NCI-H446 (cell line): ENCODE data around the gene MYOF.
"Not testable (repeated sequence)": the region's sequence is repeated elsewhere in the genome, so short reads cannot be mapped to it uniquely, and the experiment has no call there.

Source experiments
- DNase-seq, 2 experiments: peaks; one replicate each; lab custom pipeline; 2025; lab: John Stamatoyannopoulos, UW

The MYOF gene

DNA sequence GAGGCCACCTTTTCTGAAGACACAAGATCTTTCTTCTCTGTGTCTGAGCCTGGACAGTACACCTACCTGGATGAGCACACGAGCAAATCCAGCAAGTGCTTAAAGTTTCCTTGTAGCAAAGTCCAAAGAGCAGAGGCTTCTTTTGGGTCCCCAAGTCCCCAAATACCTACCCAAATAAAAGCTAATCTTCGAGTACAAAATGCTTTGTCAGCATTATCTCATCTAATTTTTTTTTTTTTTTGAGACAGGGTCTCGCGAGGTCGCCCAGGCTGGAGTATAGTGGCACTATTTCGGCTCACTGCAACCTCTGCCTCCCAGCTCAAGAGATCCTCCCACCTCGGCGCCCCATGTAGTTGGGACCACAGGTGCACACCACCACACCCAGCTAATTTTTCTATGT lies 24.6 kb downstream of the MYOF start:
- DNase-seq = no peak

DNA sequence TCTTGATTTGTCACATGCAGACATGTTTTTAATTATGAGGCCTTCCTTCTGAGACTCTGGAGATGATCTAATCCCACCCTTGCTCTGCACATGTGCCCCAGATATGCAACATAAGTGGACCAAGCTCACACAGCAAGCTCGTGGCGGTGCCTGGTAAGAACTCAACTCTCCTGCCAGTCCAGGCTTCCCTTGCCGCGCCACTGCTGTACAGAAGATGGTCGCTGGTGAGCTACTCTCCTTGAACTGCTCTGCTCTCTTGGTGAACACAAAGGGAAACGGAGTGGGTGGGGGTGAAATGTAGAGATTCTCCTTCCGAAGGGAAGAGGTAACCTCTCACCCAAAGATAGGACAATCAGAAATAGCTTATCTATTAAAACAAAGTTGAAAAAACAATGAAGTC lies 25.7 kb downstream of the MYOF start:
- no peak for DNase-seq

DNA sequence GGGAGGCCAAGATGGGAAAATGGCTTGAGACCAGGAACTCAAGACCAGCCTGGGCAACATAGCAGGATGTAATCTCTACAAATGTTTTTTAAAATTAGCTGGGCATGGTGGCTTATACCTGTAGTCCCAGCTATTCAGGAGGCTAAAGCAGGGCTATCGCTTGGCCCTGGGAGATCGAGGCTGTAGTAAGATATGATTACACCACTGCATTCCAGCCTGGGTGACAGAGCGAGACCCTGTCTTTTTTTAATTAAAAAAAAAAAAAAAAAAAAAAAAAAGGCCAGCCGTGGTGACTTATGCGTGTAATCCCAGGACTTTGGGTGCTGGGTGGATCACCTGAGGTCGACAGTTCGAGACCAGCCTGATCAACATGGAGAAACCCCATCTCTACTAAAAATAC lies 27.4 kb downstream of the MYOF start:
- DNase-seq = no peak

DNA sequence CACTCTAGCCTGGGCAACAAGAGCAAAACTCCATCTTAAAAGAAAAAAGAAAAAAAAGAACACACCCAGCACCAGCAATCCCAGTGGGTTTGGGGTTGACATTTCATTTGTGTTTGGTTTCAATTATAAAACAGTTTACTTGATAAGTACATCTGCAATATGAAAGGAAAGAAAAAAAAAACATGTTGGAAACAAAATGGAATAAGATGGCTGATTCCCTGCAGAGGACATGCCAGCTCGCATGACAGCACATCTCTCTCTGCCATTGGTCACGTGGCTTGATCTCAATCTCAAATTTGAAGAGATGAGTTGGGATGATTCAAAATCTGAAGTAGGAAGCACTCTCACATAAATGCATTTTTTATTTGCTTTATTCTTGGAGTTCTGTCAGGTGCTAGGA lies 28.0 kb downstream of the MYOF start:
- DNase-seq = no peak

DNA sequence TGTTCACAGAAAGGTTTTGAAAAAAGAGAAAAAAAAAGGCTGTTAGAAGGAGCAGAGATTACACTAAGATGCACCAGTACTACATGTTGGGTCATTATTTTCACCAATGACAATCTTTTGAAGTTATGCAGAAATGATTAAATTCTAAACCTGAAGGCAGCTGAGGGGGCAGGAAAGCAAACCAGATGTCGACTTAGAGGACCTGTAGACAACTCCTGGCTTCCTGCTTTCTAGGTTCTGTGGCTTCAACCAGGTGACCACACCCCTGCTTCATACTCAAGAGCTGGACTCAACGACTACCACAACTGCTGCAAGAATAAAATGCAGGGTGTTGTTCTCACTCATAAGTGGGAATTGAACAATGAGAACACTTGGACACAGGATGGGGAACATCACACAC lies 30.0 kb downstream of the MYOF start:
- no peak for DNase-seq

DNA sequence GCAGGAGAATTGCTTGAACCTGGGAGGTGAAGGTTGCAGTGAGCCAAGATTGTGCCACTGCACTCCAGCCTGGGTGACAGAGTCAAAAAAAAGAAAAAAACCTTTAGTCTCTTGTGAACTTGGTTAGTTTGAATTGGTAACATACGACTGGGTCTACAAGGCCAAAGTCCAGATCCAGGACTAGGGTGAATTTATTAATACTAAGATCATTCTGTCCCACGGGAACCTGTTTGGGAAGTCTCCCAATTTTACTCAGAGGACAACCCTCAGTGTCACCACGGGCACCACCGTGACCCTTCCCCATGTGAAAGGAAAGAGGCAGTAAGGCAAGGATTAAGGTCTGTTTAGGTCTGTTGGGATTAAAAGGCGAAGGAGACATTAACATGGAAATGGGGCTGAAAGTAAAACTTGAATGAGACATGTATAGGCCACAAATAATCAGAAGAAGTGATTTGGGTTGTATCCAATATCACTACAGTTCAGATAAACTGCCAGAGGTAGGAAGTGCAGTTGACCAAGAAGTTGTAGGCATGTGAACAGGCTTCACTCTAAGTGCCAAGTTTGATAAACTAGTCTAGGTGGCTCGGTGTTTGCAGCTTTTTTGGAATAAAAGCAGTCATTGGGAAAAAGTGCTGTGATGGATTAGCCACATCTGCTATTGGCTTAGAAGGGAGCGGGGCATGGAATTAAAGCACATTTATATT lies 30.7 kb downstream of the MYOF start:
- DNase-seq = no peak

DNA sequence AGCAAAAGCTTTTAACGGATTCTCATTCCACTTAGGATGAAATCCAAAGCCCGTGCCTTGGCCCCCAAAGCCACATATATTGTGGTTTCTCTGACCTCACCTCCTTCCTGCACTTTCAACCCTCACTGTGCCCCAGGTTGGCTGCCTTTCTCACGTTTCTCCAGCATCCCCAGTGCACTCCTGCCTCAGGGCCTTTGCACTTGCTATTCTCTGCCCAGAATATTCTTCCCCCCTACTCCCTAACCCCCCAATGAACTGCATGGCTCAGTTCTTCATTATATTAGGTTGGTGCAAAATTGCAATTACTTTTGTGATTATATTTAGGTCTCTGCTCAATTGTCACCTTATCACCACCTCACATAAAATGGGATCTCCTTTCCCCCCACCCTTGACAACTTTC lies 34.2 kb downstream of the MYOF start:
- DNase-seq = no peak

DNA sequence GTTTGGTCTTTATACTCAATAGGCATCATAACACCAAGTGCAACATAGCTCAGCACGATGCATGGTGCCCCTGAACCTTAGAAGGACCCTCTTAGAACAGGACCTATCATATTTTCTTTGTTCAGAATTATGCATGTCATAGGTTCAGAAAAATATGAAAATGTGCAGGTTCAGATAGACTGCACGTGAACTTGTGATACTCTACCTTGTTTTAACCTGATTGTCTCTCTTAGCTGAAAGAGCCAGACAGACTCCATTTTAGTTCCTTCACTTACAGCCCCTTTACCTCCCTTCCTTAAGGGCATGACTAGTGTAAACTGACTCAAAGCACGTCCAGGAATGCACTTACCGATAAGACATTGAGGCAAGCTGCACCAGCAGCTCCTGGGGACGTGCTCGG lies 35.1 kb downstream of the MYOF start:
- no peak for DNase-seq

DNA sequence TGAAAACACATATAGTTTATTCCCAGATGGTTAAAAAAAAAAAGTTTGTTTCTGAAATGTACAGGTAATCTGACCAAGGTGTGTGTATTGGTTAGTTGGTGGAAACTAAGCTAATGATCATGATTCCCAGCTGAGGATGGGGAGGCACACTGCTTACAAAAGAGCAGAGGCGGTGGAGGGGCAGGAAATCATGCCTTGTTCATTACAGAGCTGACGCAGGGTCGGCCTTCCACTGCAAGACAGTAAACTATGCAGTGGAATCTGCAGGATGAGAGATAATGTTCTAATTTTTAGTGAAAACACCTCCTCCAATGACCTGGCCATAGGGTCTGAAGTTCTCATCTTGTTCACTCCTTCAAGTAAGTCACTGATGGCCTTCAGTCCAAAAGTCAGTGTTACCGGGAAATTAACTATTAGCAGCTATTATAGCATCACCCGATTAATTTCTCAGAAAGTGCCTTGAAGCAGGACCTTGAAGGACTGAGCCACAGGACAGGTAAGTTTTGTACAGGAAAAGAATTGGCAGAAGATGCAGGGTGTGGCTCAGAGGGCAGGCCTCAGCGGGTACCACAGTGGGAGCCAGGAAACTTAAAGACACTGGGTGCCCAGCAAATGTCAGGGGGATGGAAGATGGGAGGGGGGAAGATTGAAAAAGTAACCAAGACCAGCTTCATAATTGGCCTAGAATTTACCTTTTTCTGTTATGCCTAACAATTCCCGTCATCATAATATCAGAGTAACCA lies 36.0 kb downstream of the MYOF start:
- no peak for DNase-seq

DNA sequence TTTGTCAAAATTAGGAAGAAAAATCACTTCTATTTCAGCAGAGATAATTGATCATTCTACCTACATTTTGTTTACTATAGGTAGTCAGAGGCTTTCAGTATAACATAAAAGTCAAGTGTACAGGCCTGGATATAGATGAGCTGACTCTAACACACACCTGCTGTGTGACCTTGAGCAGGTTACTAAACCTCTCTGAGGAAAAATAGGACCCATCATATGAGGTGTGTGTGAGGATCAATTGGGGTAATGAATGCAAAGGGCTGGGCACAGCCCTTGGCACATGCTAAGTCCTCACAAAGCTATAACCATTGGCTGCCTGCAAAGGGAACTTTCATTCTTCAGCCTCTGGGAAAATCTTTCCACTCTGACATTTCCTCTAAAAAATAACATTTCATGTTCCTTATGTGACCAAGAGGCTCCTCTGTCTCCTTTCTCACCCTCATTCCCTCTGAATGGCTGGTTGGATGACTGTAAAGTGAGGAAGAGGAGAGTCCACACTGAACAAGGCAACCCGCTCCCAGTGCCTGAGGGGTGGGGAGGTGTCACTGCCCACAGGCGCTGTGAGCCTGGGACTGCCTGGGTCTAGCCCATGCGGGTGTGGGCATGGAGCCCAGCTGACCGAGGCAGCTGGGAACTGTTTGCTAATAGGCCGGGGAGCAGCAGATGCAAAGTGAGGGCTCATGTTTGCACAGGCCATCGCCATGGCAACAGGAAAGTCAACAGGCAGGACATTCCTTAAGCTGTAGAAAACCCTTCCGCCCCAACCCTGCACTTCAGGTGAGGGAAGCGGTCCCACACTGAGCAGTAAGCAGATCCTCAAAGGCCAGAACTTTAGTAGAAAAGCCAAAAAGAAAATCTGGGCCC lies 36.8 kb downstream of the MYOF start:
- peak; percentile 42 to 70 for DNase-seq

DNA sequence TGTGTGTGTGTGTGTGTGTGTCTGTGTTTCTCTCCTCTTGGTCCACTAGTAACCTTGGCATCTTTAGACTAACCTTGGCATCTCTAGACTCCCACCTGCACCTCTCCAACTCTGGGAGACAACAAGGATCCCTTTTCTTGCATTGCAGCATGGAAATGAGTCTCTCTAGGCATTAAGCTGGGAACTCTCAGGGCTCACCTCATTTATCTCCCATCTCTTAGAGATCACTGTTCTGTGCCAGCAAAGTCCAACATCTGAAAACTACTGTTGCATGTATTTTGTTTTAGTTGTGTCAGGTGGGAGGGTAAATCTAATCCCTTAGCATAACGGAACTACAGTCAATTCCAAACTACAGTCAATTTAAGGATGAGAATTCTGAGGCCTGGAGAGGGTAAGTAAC lies 38.7 kb downstream of the MYOF start:
- DNase-seq = no peak

DNA sequence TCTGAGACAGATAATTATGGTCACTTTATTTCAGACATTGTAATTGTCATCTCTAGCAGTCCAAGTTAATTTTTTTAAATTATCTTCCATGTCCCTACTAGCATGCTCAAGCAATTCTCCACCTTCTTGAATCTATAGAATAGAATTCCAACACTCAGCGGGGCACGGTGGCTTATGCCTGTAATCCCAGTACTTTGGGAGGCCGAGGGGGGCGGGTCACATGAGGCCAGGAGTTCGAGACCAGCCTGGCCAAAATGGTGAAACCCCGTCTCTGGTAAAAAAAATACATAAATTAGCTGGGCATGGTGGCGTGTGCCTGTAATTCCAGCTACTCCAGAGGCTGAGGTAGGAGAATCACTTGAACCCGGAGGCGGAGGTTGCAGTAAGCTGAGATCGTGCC lies 39.4 kb downstream of the MYOF start:
- DNase-seq = not testable (repeated sequence)

DNA sequence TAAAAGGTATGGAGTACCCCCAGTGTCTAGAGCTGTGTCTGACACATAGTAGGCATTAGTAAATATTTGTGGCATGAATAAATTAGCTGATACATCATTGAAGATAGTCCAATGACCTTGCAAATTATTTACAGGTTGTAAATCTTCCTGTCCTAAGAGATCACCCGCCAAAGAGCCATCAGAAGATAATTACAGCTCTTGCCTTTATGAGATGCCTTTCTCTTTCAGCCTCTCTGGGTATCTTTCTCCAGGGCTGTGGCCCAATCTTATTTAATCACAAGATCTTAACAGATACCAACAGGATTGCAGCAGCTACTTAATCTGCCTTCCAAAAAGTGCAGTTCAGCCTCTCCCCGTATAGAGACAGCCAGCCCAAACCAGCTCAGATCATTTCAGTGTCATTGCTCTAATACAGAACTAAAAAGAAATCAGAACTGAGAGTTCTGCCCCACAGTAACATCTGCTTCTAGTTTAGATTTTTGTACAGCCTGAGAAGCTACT lies 41.5 kb downstream of the MYOF start:
- no peak for DNase-seq

DNA sequence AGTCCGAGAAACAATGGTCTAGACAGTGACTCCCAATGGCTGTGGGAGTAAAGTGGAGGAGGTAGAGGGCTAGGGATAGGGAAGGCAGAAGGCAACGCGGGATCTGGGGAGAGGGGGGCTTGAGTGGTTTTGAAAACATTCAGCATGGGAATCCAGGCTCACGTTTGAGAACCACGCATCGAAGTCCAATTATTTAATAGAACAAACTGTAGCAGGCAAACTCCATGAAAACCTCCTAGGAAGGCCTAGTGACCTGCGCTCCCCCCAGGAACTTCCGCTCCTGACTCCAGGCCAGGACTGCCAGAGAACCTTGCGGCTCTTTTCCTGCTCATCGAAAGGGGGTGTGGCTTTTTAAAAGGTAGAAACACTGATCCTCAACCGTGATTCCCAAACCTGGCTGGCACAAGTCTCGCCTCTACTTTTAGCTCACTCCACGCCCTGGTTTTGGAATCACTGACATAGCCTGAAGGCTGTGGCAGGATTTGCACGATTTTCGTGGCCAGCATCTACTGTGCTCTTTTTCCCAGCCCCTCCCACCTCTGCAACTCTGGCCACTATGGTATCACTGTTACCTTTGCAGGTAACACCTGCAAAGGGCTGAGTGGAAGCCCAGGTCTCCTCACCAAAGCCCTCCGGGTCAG lies 43.4 kb downstream of the MYOF start:
- DNase-seq = no peak

DNA sequence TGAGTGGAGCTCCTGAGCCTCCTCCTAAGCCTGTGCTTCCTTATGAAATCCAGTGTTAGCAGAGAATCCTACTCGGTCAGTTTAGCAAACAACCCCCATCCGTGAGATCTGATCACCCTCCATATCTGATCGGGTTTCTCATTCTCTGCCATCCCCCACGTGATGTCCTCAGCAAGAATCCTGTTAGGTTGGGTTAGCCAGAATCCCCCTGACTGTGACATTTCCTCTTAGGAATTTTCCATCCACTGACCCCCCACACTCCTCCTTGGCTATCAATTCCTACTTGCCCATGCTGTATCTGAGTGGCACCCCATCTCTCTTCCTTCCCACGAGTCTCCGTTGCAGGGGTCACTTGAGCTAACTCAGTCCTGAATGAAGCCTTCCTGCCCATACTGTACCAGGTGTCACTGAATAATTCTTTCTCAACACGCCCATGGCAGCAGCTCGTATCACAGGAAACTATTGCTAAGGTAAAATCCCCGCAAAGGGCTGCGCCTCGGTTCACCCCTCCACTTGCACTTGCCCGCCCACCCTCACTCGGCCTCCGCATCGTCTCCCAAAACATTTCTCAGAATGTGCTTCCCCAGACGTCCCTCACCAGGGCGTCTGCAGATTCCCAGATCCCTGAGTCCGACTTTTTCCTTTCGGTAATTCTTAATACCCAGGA lies 44.1 kb downstream of the MYOF start:
- no peak for DNase-seq

DNA sequence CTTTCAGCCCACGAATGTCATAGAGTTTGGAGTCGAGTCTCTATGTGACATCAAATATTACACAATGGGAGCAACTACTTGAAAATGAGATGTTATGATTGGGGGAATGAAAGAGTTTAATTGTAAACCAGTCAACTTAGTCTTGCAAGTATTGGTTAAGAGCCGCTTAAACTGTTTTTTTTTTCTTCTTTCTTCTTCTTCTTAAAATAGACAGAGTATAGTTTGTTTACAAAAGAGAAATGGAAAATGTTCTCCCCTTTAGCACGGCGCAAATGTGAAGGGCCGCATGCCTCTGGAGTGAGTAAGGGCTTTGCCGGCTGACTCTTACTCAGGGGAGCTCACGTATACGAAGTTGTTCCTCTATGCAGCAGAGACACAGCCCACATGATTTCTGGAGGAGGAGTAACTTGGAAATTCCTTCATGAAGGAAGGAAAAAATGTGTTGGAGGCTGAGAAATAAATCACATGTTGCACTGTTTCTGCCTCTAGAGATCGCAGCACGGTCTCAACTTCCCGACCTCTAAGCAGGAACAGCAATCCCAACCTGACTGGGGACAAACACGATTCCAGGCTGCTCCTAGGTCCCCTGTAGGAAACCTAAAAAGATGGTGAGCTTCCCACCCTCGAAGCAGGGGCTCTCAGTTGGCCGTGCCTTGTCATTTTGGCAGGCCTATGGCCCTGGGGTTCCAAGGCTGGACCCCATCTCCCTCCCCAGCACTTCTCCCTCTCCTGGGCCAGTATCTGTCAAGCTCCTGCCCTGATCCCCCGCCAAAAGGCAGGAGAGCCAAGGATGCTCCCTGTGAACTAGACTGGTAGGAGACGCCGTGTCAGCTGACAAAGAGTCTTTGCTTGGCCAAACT lies 44.8 kb downstream of the MYOF start:
- peak in 1 of 2 experiments; percentile 10 for DNase-seq

DNA sequence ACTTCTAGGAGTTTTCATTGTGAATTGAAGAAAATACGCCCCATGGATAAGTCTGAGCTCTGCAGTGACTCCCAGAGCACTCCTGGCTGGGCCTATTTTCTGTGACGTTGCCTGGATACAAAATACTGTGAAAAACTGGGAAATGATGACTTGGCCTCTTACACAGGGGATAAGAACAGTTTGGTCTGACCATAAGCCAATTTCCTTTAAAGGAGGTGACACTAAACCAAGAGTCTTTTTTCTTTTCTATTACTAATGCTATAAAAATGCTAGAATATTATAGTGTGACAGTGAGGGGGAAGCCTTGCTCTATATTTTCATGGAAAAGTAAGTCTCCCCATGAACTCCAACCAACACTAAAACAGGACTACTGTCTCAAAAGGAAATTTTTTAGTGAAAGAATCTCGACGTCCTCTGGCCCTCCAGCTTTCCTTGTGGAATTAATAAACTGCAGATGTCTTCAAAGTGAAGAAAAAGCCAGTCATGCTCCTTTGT lies 45.5 kb downstream of the MYOF start:
- DNase-seq = peak in 1 of 2 experiments; percentile 14

DNA sequence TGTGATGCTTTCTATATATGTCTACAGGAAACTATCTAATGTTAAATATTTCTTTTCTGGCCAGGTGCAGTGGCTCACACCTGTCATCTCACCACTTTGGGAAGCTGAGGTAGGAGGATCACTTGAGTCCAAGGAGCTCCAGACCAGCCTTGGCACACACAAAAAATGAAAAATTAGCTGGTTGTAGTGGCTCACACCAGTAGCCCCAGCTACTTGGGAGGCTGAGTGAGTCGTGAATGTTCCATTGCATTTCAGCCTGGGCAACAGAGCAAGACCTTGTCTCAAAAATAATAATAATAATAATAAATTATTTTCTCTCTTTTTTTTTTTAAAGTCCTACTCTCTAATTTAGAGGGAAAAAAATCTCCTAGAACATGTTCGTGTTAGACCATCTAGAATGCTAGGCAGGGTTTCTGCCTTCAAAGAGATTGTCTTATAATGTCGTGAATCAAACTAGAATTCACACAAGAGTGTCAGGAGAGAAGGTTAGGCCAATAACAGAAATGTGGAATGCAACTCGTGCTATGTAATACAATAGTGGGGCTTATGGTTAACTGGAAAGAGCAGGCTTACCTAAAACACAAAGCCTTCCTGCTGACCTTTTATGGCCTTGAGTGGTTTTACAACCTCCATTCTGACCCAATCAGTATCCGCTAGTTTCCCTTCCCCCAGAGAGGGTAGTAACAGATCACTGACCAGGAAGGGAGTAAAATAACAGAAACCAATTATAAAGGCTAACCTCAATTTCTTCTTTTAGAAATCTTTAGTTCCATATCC lies 46.3 kb downstream of the MYOF start:
- DNase-seq = no peak

DNA sequence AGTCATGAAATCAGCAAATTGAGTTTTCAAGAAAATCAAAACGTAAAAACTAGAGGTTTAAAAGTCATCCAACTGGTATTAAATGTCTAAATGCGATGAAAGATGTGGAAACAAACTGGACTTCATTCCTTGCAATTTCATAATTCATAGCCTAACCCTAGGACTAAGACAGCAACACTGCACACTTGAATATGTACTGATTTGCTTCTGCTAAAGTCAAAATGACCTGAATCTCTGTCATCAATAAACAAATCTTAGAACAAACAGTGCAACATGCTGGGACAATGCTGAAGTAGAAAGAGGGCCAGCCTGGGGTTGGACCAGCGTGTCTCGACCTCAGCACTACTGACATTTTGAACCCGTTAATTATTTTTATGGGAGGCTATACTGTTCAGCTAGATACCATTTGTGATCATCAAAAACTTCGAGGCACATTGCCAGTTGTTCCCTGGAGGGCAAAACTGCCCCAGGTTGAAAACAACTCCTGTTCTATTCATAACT lies 47.1 kb downstream of the MYOF start:
- no peak for DNase-seq
